HEK293 (cell line): Measurements from ENCODE around the gene ACACB.

Experiments used
- CTCF ChIA-PET: fragments of 350-600 bp; formaldehyde crosslinking; extraction: SDS; loops from one replicate; lab custom pipeline; 2021; ENCODE audit warnings: antibody characterized with exemption; lab: Yijun Ruan, JAX
- POLR2A ChIA-PET: fragments of 300-600 bp; formaldehyde crosslinking; extraction: SDS; loops from one replicate; lab custom pipeline; 2020; ENCODE audit warnings: antibody characterized with exemption, inconsistent platforms; lab: Yijun Ruan, JAX
- H3K27ac ChIP-seq: fragments of 200-500 bp; sonication (Bioruptor generic); 2 replicates; pipeline ENCODE4 v1.5.1; 2014; ENCODE audit warnings: low read depth, low read length, control low read depth, inconsistent platforms; ENCODE audit errors: extremely low read depth
- H3K36me3 ChIP-seq, 2 experiments: fragments of 200-500 bp in 1 of 2; sonication (Bioruptor generic) in 1 of 2; 1 replicate in 1 of 2; 2 replicates in 1 of 2; pipeline ENCODE4 v1.5.1; 2014 to 2017; ENCODE audit warnings: inconsistent platforms in 2 of 2, low read length in 2 of 2; ENCODE audit not compliant: control insufficient read depth in 2 of 2, insufficient read depth in 1 of 2
- H3K4me1 ChIP-seq: fragments of 200-500 bp; sonication (Bioruptor generic); 2 replicates; pipeline ENCODE4 v1.5.1; 2014; ENCODE audit warnings: mild to moderate bottlenecking, low read length, inconsistent platforms; ENCODE audit not compliant: control insufficient read depth, insufficient read depth
- H3K4me3 ChIP-seq: 2 replicates; pipeline ENCODE4 v1.5.1; 2011; ENCODE audit warnings: low read depth, mild to moderate bottlenecking, control low read depth, low read length, moderate library complexity
- H3K9me3 ChIP-seq: fragments of 200-500 bp; sonication (Bioruptor generic); 2 replicates; pipeline ENCODE4 v1.5.1; 2014; ENCODE audit warnings: low read depth, low read length, inconsistent platforms; ENCODE audit not compliant: control insufficient read depth, insufficient read depth
- GLI2 ChIP-seq: fragments of 450-650 bp; formaldehyde crosslinking; IDR thresholded peaks from 2 replicates; pipeline ENCODE4; 2017; ENCODE audit warnings: missing biosample characterization, missing genetic modification characterization, low read depth, borderline replicate concordance
- HOXA7 ChIP-seq: sonication (generic); formaldehyde crosslinking; IDR thresholded peaks from 2 replicates; pipeline ENCODE4 v1.8.1; 2022; ENCODE audit warnings: missing genetic modification reagents, borderline replicate concordance
- SALL2 ChIP-seq: fragments of 450-650 bp; formaldehyde crosslinking; IDR thresholded peaks from 2 replicates; pipeline ENCODE4 v1.5.0; 2017; ENCODE audit warnings: missing biosample characterization, mild to moderate bottlenecking, missing genetic modification characterization, borderline replicate concordance
- SCRT2 ChIP-seq: fragments of 450-650 bp; formaldehyde crosslinking; IDR thresholded peaks from 2 replicates; pipeline ENCODE4 v1.5.1; 2016; ENCODE audit warnings: missing biosample characterization, missing genetic modification characterization
- WT1 ChIP-seq: fragments of 450-650 bp; formaldehyde crosslinking; IDR thresholded peaks from 2 replicates; pipeline ENCODE4 v1.5.1; 2016; ENCODE audit warnings: missing biosample characterization, missing genetic modification characterization
- YY2 ChIP-seq: fragments of 450-650 bp; formaldehyde crosslinking; IDR thresholded peaks from 2 replicates; pipeline ENCODE4 v1.5.1; 2016; ENCODE audit warnings: missing biosample characterization, missing genetic modification characterization
- ZNF121 ChIP-seq: fragments of 450-650 bp; formaldehyde crosslinking; IDR thresholded peaks from 2 replicates; pipeline ENCODE4 v1.5.1; 2016; ENCODE audit warnings: missing biosample characterization, missing genetic modification characterization
- ZNF140 ChIP-seq: fragments of 450-650 bp; formaldehyde crosslinking; IDR thresholded peaks from 2 replicates; pipeline ENCODE4 v1.5.1; 2016; ENCODE audit warnings: missing biosample characterization, missing genetic modification characterization
- ZNF366 ChIP-seq: fragments of 450-650 bp; formaldehyde crosslinking; conservative IDR thresholded peaks from 2 replicates; pipeline ENCODE4 v1.5.1; 2016; ENCODE audit warnings: missing biosample characterization, missing genetic modification characterization
- ZNF394 ChIP-seq: fragments of 450-650 bp; formaldehyde crosslinking; IDR thresholded peaks from 2 replicates; pipeline ENCODE4 v1.5.1; 2016; ENCODE audit warnings: missing biosample characterization, missing genetic modification characterization, mild to moderate bottlenecking, moderate library complexity, borderline replicate concordance
- ZNF48 ChIP-seq: fragments of 450-650 bp; formaldehyde crosslinking; IDR thresholded peaks from 2 replicates; pipeline ENCODE4 v1.5.1; 2016; ENCODE audit warnings: missing biosample characterization, missing genetic modification characterization
- ZNF529 ChIP-seq: fragments of 450-650 bp; formaldehyde crosslinking; IDR thresholded peaks from 2 replicates; pipeline ENCODE4 v1.5.1; 2017; ENCODE audit warnings: missing genetic modification characterization, missing biosample characterization; ENCODE audit not compliant: insufficient replicate concordance
- ZNF544 ChIP-seq: fragments of 450-650 bp; formaldehyde crosslinking; IDR thresholded peaks from 2 replicates; pipeline ENCODE4 v1.5.0; 2017; ENCODE audit warnings: missing biosample characterization, missing genetic modification characterization
- ZNF560 ChIP-seq: fragments of 450-650 bp; formaldehyde crosslinking; IDR thresholded peaks from 2 replicates; pipeline ENCODE4 v1.5.1; 2017; ENCODE audit warnings: missing biosample characterization, missing genetic modification characterization, borderline replicate concordance
- ZNF623 ChIP-seq: fragments of 450-650 bp; formaldehyde crosslinking; IDR thresholded peaks from 2 replicates; pipeline ENCODE4 v1.5.1; 2016; ENCODE audit warnings: missing biosample characterization, missing genetic modification characterization
- ZNF624 ChIP-seq: fragments of 450-650 bp; formaldehyde crosslinking; IDR thresholded peaks from 2 replicates; pipeline ENCODE4 v1.5.1; 2017; ENCODE audit warnings: missing biosample characterization, missing genetic modification characterization
- ZNF777 ChIP-seq: fragments of 450-650 bp; formaldehyde crosslinking; IDR thresholded peaks from 2 replicates; pipeline ENCODE4 v1.5.1; 2017; ENCODE audit warnings: missing biosample characterization, missing genetic modification characterization, borderline replicate concordance
- ZNF791 ChIP-seq: fragments of 450-650 bp; formaldehyde crosslinking; IDR thresholded peaks from 2 replicates; pipeline ENCODE4 v1.5.1; 2016; ENCODE audit warnings: missing biosample characterization, missing genetic modification characterization
- TF ChIP-seq, protein P1 (sequence below): fragments of 450-650 bp; formaldehyde crosslinking; IDR thresholded peaks from 2 replicates; pipeline ENCODE4 v1.5.1; 2016; ENCODE audit warnings: missing biosample characterization, missing genetic modification characterization
- TF ChIP-seq, protein P2 (sequence below): fragments of 450-650 bp; formaldehyde crosslinking; IDR thresholded peaks from 2 replicates; pipeline ENCODE4 v1.5.1; 2016; ENCODE audit warnings: missing biosample characterization, missing genetic modification characterization
- TF ChIP-seq, protein P3 (sequence below): fragments of 450-650 bp; formaldehyde crosslinking; IDR thresholded peaks from 2 replicates; pipeline ENCODE4 v1.5.1; 2016; ENCODE audit warnings: missing biosample characterization, missing genetic modification characterization
- TF ChIP-seq, protein P4 (sequence below): fragments of 450-650 bp; formaldehyde crosslinking; conservative IDR thresholded peaks from 2 replicates; pipeline ENCODE4 v1.5.1; 2016; ENCODE audit warnings: low read depth, missing biosample characterization, missing genetic modification characterization
- TF ChIP-seq, protein P5 (sequence below): fragments of 450-650 bp; formaldehyde crosslinking; IDR thresholded peaks from 2 replicates; pipeline ENCODE4 v1.5.1; 2016; ENCODE audit warnings: missing biosample characterization, missing genetic modification characterization
- TF ChIP-seq, protein P6 (sequence below): fragments of 450-650 bp; formaldehyde crosslinking; IDR thresholded peaks from 2 replicates; pipeline ENCODE4 v1.5.1; 2016; ENCODE audit warnings: missing biosample characterization, missing genetic modification characterization

ACACB gene

DNA sequence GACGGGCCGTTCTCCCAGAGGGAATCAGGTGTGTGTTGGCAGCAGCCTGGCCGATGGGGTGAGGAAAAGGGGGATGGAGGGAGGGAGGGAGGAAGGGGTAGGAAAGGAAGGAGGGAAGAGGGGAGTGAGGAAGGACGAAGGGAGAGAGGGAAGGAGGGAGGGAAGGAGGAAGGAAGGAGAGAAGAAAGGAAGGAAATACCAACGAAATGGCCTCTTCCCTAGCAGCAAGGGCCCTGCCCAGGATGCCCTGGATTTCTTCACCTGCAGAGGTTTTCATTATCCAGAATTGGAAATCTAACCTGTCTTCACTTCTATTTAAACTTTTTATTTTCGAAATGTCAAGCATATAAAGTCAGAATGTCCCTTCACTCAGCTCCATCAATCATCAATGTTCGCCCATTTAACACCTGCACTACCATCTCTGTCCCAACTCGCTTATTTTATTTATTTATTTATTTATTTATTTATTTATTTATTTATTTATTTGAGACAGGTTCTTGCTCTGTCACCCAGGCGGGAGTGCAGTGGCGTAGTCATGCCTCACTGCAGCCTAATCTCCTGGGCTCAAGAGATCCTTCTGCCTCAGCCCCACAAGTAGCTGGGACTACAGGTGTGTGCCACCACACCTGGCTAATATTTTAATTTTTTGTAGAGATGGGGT, 70.7 kb downstream of the ACACB start:
- Histone ChIP-seq H3K4me1 (no peaks in the 10 kb centered on the region), H3K9me3 (no peaks in the 10 kb centered on the region), H3K27ac (no peak overlapping the region), H3K36me3 (peaks cover 5 to 21% of the 10 kb centered on the region in 2 experiments), H3K4me3 (no peak overlapping the region)
- POLR2A ChIA-PET, result no interaction called here
- CTCF ChIA-PET, result interaction anchor here (1.1 kb wide), 1 partner anchor 77 kb away, joined by 4 read pairs; no protein-coding TSS in a partner anchor
- TF ChIP-seq HOXA7, result no peak
- peak; percentile 44; the same call in 1 of the 2 replicates for TF ChIP-seq ZNF121 (tag by site-specific recombination)
- no peak for TF ChIP-seq SCRT2 (tag by site-specific recombination)
- TF ChIP-seq, protein P1, sequence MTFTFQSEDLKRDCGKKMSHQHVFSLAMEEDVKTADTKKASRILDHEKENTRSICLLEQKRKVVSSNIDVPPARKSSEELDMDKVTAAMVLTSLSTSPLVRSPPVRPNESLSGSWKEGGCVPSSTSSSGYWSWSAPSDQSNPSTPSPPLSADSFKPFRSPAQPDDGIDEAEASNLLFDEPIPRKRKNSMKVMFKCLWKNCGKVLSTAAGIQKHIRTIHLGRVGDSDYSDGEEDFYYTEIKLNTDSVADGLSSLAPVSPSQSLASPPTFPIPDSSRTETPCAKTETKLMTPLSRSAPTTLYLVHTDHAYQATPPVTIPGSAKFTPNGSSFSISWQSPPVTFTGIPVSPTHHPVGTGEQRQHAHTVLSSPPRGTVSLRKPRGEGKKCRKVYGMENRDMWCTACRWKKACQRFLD (tag by site-specific recombination), result no peak
- TF ChIP-seq ZNF623 (tag by site-specific recombination), result peak; percentile 81
- TF ChIP-seq, protein P2, sequence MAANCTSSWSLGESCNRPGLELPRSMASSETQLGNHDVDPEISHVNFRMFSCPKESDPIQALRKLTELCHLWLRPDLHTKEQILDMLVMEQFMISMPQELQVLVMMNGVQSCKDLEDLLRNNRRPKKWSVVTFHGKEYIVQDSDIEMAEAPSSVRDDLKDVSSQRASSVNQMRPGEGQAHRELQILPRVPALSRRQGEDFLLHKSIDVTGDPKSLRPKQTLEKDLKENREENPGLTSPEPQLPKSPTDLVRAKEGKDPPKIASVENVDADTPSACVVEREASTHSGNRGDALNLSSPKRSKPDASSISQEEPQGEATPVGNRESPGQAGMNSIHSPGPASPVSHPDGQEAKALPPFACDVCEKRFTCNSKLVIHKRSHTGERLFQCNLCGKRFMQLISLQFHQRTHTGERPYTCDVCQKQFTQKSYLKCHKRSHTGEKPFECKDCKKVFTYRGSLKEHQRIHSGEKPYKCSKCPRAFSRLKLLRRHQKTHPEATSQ, result no peak
- no peak for TF ChIP-seq YY2 (tag by site-specific recombination)
- TF ChIP-seq GLI2, result peak; percentile 46; the same call in 1 of the 2 replicates
- TF ChIP-seq ZNF529, result peak; percentile 74
- no peak for TF ChIP-seq ZNF624 (tag by site-specific recombination)
- TF ChIP-seq, protein P3, sequence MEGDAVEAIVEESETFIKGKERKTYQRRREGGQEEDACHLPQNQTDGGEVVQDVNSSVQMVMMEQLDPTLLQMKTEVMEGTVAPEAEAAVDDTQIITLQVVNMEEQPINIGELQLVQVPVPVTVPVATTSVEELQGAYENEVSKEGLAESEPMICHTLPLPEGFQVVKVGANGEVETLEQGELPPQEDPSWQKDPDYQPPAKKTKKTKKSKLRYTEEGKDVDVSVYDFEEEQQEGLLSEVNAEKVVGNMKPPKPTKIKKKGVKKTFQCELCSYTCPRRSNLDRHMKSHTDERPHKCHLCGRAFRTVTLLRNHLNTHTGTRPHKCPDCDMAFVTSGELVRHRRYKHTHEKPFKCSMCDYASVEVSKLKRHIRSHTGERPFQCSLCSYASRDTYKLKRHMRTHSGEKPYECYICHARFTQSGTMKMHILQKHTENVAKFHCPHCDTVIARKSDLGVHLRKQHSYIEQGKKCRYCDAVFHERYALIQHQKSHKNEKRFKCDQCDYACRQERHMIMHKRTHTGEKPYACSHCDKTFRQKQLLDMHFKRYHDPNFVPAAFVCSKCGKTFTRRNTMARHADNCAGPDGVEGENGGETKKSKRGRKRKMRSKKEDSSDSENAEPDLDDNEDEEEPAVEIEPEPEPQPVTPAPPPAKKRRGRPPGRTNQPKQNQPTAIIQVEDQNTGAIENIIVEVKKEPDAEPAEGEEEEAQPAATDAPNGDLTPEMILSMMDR (tag by site-specific recombination), result no peak
- TF ChIP-seq, protein P4, sequence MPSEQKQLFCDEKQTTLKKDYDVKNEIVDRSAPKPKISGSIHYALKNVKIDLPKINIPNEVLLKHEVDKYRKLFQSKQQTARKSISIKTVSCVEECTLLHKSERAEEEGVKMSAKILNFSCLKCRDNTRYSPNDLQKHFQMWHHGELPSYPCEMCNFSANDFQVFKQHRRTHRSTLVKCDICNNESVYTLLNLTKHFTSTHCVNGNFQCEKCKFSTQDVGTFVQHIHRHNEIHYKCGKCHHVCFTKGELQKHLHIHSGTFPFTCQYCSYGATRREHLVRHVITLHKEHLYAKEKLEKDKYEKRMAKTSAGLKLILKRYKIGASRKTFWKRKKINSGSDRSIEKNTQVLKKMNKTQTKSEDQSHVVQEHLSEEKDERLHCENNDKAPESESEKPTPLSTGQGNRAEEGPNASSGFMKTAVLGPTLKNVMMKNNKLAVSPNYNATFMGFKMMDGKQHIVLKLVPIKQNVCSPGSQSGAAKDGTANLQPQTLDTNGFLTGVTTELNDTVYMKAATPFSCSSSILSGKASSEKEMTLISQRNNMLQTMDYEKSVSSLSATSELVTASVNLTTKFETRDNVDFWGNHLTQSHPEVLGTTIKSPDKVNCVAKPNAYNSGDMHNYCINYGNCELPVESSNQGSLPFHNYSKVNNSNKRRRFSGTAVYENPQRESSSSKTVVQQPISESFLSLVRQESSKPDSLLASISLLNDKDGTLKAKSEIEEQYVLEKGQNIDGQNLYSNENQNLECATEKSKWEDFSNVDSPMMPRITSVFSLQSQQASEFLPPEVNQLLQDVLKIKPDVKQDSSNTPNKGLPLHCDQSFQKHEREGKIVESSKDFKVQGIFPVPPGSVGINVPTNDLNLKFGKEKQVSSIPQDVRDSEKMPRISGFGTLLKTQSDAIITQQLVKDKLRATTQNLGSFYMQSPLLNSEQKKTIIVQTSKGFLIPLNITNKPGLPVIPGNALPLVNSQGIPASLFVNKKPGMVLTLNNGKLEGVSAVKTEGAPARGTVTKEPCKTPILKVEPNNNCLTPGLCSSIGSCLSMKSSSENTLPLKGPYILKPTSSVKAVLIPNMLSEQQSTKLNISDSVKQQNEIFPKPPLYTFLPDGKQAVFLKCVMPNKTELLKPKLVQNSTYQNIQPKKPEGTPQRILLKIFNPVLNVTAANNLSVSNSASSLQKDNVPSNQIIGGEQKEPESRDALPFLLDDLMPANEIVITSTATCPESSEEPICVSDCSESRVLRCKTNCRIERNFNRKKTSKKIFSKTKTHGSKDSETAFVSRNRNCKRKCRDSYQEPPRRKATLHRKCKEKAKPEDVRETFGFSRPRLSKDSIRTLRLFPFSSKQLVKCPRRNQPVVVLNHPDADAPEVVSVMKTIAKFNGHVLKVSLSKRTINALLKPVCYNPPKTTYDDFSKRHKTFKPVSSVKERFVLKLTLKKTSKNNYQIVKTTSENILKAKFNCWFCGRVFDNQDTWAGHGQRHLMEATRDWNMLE (tag by site-specific recombination), result peak; percentile 94
- TF ChIP-seq, protein P5, sequence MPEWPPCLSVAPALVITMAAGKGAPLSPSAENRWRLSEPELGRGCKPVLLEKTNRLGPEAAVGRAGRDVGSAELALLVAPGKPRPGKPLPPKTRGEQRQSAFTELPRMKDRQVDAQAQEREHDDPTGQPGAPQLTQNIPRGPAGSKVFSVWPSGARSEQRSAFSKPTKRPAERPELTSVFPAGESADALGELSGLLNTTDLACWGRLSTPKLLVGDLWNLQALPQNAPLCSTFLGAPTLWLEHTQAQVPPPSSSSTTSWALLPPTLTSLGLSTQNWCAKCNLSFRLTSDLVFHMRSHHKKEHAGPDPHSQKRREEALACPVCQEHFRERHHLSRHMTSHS (tag by site-specific recombination), result no peak
- TF ChIP-seq ZNF544 (tag by site-specific recombination), result no peak
- TF ChIP-seq SALL2, result no peak
- peak; percentile 90 for TF ChIP-seq ZNF366 (tag by site-specific recombination)
- peak; percentile 97 for TF ChIP-seq ZNF394 (tag by site-specific recombination)
- TF ChIP-seq ZNF140 (tag by site-specific recombination), result peak; percentile 90; the same call in 1 of the 2 replicates
- TF ChIP-seq ZNF777 (tag by site-specific recombination), result no peak
- TF ChIP-seq ZNF560 (tag by site-specific recombination), result peak; percentile 97
- TF ChIP-seq, protein P6, sequence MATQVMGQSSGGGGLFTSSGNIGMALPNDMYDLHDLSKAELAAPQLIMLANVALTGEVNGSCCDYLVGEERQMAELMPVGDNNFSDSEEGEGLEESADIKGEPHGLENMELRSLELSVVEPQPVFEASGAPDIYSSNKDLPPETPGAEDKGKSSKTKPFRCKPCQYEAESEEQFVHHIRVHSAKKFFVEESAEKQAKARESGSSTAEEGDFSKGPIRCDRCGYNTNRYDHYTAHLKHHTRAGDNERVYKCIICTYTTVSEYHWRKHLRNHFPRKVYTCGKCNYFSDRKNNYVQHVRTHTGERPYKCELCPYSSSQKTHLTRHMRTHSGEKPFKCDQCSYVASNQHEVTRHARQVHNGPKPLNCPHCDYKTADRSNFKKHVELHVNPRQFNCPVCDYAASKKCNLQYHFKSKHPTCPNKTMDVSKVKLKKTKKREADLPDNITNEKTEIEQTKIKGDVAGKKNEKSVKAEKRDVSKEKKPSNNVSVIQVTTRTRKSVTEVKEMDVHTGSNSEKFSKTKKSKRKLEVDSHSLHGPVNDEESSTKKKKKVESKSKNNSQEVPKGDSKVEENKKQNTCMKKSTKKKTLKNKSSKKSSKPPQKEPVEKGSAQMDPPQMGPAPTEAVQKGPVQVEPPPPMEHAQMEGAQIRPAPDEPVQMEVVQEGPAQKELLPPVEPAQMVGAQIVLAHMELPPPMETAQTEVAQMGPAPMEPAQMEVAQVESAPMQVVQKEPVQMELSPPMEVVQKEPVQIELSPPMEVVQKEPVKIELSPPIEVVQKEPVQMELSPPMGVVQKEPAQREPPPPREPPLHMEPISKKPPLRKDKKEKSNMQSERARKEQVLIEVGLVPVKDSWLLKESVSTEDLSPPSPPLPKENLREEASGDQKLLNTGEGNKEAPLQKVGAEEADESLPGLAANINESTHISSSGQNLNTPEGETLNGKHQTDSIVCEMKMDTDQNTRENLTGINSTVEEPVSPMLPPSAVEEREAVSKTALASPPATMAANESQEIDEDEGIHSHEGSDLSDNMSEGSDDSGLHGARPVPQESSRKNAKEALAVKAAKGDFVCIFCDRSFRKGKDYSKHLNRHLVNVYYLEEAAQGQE, result peak; percentile 75
- TF ChIP-seq ZNF48 (tag by site-specific recombination), result no peak
- TF ChIP-seq ZNF791 (tag by site-specific recombination), result 0 out of 2 replicates have a peak, but pooled peaks have one; percentile 34
- TF ChIP-seq WT1 (tag by site-specific recombination), result no peak
